Esophagus squamous epithelium (tissue), 4 donors: ENCODE results near the gene TPCN2.

Experiments used
- POLR2A ChIP-seq, 4 donors: fragments of 450-650 bp; IDR thresholded peaks; one replicate each; pipeline ENCODE4 v1.6.1; 2017; ENCODE audit warnings: antibody characterized with exemption in 4 of 4, mild to moderate bottlenecking in 4 of 4, moderate library complexity in 3 of 4
- TF ChIP-seq, protein P1 (sequence below), 6 experiments: fragments of 450-650 bp in 4 of 6; fragments of 200-600 bp in 2 of 6; sonication (generic) in 2 of 6; IDR thresholded peaks; one replicate each; pipeline ENCODE4 v1.5.1; 2016 to 2019; ENCODE audit warnings: antibody characterized with exemption in 6 of 6, mild to moderate bottlenecking in 4 of 6, moderate library complexity in 4 of 6

DNA sequence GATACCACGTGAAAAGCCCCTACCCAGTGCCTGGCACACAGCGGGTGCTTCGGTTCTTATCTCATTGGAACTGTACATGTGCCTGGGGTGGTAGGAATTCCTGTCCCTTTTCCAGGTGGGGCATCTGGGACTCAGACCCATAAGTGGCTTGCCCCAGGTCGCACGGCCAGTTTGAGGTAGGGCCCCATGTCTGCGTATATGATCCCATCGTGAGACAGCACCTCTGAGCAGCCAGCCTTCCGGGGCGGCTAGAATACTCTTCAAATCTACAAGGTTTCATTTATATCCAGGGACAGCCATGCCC, 73.5 kb downstream of the TPCN2 start:
- TF ChIP-seq, protein P1, sequence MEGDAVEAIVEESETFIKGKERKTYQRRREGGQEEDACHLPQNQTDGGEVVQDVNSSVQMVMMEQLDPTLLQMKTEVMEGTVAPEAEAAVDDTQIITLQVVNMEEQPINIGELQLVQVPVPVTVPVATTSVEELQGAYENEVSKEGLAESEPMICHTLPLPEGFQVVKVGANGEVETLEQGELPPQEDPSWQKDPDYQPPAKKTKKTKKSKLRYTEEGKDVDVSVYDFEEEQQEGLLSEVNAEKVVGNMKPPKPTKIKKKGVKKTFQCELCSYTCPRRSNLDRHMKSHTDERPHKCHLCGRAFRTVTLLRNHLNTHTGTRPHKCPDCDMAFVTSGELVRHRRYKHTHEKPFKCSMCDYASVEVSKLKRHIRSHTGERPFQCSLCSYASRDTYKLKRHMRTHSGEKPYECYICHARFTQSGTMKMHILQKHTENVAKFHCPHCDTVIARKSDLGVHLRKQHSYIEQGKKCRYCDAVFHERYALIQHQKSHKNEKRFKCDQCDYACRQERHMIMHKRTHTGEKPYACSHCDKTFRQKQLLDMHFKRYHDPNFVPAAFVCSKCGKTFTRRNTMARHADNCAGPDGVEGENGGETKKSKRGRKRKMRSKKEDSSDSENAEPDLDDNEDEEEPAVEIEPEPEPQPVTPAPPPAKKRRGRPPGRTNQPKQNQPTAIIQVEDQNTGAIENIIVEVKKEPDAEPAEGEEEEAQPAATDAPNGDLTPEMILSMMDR (IDR thresholded peaks at IDR 0.05), result no peak
- no peak for TF ChIP-seq POLR2A (IDR thresholded peaks at IDR 0.05)
